ENCODE data around the gene CDC42EP4.

The CDC42EP4 gene

GRCh38 chr17:73234736-73235135 lies 77.1 kb downstream of the CDC42EP4 start:
- no peak overlapping the region for H3K4me3 ChIP-seq (ENCODE audit: low read length)
- no peak for DNase-seq (ENCODE audit: low read depth, low spot score)

All from Jurkat, Clone E6-1 (cell line).